Coronary artery (tissue), 2 donors: ENCODE data around the gene SNN.
A peak's percentile ranks its signal among the peaks of the same experiment; 100 is the strongest.

ENCODE experiments used
- DNase-seq: peaks from one replicate; pipeline ENCODE4 v3.0.0-alpha.2; 2017; ENCODE audit warnings: low spot score
- H3K27ac ChIP-seq, 2 donors: fragments of 200-600 bp; sonication (generic); one replicate each; pipeline ENCODE4 v1.5.1; 2016 to 2019
- H3K4me3 ChIP-seq: fragments of 200-600 bp; sonication (generic); 2 replicates; pipeline ENCODE4 v1.5.1; 2016; ENCODE audit warnings: mild to moderate bottlenecking, moderate library complexity
- CTCF ChIP-seq: fragments of 200-600 bp; sonication (generic); IDR thresholded peaks from one replicate; pipeline ENCODE4 v1.5.1; 2019; ENCODE audit warnings: antibody characterized with exemption

Gene SNN

DNA sequence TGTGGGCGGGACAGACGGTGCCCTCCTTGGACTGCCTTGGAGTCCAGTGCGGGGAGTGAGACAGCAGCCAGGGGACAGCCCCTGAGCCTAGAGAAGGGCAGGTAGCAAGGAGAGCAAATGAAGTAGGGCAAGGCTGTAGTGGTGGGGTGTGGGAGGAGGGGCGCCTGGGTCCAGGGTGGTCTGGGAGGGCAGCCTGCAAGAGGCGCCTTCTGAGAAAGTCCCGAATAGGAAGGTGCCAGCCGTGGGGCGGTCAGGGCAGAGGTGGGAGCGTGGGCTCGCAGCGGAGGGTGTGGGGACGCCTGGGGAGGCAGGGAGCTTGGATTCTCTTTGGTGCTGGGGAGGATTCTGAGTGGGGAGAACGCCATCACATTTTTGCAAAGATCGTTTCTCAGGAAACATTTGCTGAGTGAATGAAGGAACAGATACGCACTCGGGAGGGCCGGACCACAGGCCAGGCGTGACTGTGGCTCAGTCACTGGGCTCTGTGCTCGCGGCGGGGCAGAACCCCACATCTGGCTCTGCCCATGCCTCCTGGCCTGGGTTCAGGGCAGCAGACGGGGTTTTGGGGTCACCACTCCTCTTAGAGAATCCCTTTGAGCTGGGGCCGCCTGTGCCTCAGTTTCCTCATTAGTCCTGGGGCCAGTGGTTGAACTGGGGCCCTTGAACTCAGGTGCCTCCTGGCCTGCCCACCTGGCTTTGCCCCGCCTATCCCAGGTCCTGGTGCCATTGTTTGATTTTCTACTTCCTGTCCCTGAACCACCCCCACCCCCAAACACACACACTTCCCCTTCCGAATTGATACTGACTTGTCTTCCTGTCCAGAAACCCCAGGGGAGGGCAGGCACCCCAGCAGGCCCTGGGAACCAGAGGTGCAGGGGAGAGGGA lies 4.2 kb downstream of the SNN start:
- no peak for DNase-seq
- Histone ChIP-seq H3K27ac (peak overlapping the region; percentile 15 to 94), H3K4me3 (peak overlapping the region; percentile 34)
- no peak for TF ChIP-seq CTCF

DNA sequence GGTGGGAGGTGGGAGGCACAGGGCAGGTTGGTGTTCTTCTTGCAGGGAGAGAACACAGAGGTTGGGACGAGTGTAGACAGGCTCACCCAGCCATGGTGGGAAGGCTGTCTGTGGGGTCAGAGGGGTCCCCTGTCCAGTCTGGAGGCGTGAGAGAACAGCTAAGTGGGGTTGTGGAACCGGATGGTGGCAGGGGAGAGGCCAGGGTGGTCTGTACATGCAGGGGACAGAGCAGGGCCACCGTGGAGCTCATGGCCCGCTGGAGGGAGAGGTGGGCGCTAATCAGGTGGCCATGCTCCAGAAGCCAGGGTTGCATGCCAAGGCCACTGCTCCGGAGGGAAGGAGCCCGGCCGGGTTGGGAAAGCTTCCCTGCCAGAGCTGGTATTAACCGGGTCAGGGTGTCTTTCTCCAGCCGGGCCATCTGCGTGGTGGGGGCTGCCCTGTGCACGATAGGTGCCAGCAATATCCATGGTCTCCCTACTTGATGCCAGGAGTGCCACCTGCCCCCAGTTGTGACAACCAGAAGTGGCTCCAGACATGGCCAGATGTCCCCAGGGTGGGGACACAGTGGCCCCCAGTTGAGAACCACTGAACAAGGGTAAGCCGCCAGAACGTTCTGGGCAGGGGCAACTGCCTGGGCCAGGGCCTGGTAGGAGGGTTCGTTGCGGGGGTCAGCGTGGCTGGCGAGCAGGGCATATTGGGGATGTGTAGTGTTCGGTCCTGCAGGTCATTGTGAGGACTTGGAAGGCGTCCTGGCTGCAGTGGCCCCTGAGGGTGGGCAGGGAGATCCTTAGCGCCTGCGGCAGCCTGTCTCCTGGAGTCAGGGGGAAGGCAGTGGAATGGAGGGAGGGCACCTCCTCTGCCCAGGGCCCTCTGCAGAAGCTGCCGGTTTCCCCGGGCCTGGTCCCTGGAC lies 5.1 kb downstream of the SNN start:
- DNase-seq, result no peak
- Histone ChIP-seq H3K27ac (peak overlapping the region; percentile 15 to 94), H3K4me3 (peak overlapping the region; percentile 34)
- no peak for TF ChIP-seq CTCF

- no peak for DNase-seq
- peak overlapping the region; percentile 56 to 94 for H3K27ac ChIP-seq
- TF ChIP-seq CTCF, result no peak
- H3K4me3 ChIP-seq, result no peak overlapping the region
Measured at GRCh38 chr16:11674001-11674817, 6.0 kb downstream of the SNN start.

- TF ChIP-seq CTCF, result no peak
- Histone ChIP-seq H3K4me3 (no peak overlapping the region), H3K27ac (peak overlapping the region; percentile 56 to 94)
- no peak for DNase-seq
Measured at GRCh38 chr16:11674818-11675560, 6.7 kb downstream of the SNN start.

- DNase-seq, result no peak
- Histone ChIP-seq H3K4me3 (no peak overlapping the region), H3K27ac (no peak overlapping the region)
- no peak for TF ChIP-seq CTCF
Measured at GRCh38 chr16:11675561-11676511, 7.6 kb downstream of the SNN start.
